HK-2 (cell line): ENCODE data around the gene GPX1.
A peak's percentile ranks its signal among the peaks of the same experiment; 100 is the strongest.
"Not testable (repeated sequence)": the region's sequence is repeated elsewhere in the genome, so short reads cannot be mapped to it uniquely, and the experiment has no call there.

Experiments used
- DNase-seq: peaks from one replicate; pipeline ENCODE4 v3.0.0-alpha.2; 2018; ENCODE audit not compliant: unreplicated experiment

The GPX1 gene

GRCh38 chr3:49358217-49358883 is at the start of gene GPX1:
Gene GPX1, minus strand, starts transcription at chr3:49358353. Its CDS starts 75 bp downstream, at chr3:49358278.
- DNase-seq: peak; percentile 94

DNA sequence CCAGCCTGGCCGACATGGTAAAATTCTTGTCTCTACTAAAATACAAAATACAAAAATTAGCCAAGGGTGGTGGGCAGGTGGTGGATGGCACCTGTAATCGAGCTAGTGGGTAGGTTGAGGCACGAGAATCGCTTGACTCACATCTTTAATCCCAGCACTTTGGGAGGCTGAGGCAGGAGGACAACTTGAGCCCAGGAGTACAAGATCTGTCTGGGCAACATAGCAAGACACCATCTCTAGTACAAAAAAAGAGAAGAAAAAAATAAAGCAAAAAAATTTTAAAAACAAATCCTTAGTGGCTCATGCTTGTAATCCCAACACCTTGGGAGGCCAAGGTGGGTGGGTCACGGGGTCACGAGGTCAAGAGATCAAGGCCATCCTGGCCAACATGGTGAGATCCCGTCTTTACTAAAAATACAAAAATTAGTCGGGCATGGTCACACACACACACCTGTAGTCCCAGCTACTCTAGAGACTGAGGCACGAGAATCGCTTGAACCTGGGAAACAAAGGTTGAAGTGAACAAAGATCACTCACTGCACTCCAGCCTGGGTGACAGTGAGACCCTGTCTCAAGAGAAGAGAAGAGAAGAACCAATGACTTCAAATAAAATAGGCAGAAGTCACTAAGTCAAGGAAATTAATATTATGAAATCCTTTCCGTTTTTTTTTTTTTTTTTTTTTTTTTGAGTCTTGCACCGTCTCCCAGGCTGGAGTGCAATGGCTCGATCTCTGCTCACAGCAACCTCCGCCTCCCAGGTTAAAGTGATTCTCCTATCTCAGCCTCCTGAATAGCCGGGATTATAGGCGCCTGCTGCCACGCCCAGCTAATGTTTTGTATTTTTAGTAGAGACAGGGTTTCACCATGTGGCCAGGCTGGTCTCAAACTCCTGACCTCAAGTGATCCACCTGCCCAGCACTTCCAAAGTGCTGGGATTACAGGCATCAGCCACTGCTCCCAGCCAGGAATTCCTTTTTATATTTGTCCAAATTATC is 48.7 kb upstream of the GPX1 start:
- no peak for DNase-seq

DNA sequence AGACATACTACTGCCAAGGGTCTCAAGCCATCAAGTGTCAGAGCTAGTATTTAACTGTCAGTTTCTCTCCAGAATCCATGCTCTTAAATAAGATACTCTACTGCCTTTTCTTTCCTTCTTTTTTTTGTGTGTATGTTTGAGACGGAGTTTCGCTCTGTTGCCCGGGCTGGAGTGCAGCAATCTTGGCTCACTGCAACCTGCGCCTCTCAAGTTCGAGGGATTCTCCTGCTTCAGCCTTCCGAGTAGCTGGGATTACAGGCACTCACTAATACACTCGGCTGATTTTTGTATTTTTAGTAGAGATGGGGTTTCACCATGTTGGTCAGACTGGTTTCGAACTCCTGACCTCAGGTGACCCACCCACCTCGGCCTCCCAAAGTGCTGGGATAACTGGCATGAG is 47.4 kb upstream of the GPX1 start:
- DNase-seq: not testable (repeated sequence)

GRCh38 chr3:49403891-49404290 is 45.7 kb upstream of the GPX1 start:
- DNase-seq: no peak

GRCh38 chr3:49401766-49402165 is 43.6 kb upstream of the GPX1 start:
- DNase-seq: no peak

DNA sequence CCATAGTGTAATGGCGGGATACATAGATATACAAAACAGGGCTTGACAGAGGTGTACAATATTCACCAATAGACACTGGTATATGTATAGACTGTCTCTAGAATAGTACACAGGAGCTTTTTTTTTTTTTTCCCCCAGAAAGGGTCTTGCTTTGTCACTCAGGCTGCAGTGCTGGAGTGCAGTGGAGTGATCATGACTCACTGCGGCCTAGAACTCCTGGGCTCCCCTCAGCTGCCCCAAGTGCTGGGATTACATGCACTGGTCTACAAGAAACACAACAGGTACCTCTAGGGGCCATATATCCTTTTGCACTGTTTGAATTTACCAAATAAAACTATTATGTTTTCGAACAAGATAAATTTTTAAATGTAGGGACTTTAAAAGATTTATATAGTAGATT is 41.3 kb upstream of the GPX1 start:
- no peak for DNase-seq

DNA sequence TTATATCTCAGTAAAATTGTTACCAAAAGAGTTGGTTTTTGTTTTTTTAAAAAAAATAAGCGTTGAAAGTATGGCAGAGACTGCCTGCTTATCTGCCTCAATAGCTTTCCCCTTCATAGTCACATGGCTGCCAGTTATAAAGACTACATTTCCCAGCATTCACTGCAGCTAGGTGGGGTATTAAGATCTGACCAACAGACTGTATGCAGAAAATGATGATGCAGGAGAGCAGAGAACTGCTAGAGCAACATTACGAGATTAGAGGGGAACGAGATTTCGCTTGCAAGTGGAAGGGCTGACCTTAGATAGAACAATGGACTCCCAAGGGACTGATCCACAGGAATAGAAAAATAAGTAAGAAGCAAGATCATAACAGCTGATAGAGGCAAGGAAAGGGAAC is 39.3 kb upstream of the GPX1 start:
- no peak for DNase-seq

GRCh38 chr3:49391310-49391709 is 33.2 kb upstream of the GPX1 start:
- DNase-seq: not testable (repeated sequence)

- DNase-seq: no peak
Observed at GRCh38 chr3:49389297-49389696, 31.1 kb upstream of the GPX1 start.

DNA sequence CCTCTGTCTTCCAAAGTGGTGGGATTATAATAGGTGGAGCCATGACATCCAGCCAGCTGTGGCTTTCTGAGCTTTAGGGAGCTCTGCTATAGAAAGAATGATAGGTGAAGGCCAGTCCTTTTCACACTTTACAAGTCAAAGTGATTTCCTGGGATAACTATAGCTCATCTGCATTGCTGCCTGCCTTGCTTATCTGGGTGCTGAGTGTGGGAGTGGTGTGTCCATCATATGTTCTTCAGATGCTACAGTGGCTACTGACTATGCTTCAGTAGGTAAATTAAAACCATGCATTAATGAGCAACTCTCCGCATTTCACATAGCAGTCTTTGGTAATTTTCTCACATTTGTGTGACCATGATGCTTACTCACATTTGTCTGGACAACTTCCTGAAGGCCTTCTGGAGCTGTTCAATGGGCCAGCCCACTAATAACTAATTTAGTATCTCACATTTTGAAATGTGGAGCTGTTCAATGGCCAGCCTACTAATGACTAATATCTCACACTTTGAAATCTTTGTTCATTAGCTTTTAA is 30.2 kb upstream of the GPX1 start:
- no peak for DNase-seq

DNA sequence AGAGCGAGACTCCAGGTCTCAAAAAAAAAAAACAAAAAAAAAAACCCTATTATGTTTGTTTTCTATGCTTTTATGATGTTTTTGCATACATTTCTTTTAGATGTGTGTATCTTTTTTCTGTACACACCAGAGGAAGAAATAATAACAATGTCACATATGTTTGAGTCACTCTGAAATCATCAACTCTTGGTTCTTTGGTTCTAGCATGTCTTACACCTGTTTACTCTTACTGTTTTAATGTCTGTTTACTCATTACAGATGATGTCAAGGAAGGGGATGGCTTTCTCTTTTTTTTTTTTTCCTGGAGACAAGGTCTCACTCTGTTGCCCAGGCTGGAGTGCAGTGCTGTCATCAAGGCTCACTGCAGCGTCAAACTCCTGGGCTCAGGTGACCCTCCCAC is 29.6 kb upstream of the GPX1 start:
- DNase-seq: no peak

DNA sequence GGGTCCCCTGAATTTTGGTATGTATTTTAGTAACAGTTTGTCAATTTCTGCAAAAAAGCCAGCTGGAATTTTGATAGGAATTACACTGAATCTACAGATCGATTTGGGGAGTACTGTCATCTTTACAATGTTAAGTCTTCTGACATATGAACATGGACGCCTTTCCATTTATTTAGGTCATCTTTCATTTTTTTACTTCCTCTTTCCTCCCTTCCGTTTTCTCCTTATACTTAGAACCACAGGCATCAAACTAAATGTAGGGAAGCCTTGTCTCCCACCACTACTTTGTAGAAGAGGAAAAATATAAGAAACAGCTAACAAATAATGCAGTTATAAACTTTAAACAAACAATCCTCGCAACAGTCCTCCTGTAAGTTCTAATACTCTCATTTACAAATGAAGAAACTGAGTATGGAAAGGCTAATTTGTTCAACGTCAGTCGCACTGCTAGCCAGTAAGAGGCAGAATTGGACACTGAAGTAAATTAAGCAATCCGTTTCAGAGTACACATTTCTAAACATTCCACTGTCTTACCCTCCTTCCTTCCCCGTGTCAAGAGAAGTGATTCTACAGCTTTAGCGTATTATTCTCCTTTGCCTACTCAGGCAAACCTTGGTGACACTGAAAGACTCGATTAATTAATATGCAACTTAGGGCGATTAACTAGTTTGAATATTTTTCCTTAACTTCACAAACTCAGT is 28.1 kb upstream of the GPX1 start:
- DNase-seq: no peak

GRCh38 chr3:49385617-49386016 is 27.5 kb upstream of the GPX1 start:
- DNase-seq: no peak

DNA sequence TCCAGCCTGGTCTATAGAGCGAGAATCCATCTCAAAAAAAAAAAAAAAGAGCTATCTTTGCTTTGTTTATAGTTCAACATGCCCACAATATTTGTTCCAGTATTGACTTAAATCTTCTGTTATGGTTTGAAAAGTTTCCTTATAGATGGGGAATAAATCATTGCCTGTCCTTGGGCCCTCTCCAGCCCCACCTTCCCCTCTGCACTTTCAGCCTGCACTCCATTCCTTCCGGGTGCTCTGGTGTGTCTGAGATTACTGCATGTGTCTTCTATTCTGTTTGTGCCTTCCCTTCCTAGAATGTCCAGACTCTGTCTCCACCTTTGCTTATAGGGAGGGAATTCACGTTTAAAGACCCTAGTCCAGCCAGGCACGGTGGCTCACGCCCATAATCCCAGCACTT is 25.2 kb upstream of the GPX1 start:
- no peak for DNase-seq

- peak; percentile 30 for DNase-seq
Observed at GRCh38 chr3:49378249-49378895, 20.2 kb upstream of the GPX1 start.

GRCh38 chr3:49377483-49377882 is 19.3 kb upstream of the GPX1 start:
- peak; percentile 28 for DNase-seq

DNA sequence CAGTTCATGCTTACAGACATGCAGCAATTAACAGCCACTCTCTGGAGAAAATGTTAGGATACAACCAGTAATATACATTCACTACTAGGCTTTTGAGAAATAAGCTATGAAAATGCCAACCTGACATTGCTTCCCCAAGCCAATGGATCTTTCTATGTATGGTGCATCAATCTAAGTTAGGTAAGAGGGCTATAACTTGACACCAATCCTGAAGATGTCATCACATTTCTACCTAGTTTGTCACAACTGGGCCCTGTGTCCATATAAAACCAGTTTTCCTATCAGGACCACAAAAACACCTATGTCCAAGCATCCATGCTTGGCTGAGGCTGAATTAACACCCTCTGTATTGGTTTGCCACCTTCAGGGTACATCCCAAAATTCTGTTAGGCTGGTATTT is 13.8 kb upstream of the GPX1 start:
- no peak for DNase-seq

- DNase-seq: no peak
Observed at GRCh38 chr3:49370585-49371290, 12.6 kb upstream of the GPX1 start.

DNA sequence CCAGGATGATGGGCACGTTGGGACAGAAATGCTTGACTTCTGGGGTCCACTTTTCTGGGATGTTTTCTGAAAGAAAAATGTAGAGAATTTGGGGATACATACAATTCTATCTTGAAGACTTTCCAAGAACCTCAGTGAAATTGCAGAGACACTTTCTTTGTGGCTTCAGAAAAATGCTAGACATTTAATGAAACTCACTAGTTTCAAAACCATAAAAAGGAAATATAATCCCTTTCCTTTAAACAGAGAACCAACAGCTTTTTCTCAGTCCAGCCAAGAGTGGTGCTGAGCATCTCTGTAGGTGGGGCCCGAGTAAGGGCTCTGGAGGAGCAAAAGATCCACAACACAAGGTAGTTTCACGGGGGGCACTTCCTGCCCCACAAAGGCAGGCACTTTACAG is 4.4 kb upstream of the GPX1 start:
- DNase-seq: no peak

DNA sequence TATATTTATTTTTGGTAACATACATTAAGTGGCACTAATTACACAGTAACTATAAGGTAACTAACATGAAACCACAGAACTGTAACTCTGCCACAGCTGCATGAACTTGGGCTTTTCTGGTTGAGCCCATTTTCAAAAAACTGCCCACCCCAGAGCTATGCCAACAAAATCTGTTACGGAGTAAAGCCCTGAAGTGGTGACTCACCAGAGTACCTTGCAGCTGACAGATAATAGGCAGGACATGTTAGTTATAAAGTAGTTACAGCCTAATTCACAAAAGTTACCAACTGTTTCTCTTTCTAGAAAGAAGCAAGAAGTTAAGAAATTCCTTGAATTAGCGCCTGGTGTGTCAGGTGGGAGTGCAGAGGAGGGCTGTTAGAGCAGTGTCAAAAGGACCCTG is 1.5 kb upstream of the GPX1 start:
- no peak for DNase-seq

GRCh38 chr3:49358884-49359225 is 702 bp upstream of the GPX1 start:
- no peak for DNase-seq
